ENCODE data around the gene EN2.
A peak's percentile ranks its signal among the peaks of the same experiment; 100 is the strongest.

Gene EN2

DNA sequence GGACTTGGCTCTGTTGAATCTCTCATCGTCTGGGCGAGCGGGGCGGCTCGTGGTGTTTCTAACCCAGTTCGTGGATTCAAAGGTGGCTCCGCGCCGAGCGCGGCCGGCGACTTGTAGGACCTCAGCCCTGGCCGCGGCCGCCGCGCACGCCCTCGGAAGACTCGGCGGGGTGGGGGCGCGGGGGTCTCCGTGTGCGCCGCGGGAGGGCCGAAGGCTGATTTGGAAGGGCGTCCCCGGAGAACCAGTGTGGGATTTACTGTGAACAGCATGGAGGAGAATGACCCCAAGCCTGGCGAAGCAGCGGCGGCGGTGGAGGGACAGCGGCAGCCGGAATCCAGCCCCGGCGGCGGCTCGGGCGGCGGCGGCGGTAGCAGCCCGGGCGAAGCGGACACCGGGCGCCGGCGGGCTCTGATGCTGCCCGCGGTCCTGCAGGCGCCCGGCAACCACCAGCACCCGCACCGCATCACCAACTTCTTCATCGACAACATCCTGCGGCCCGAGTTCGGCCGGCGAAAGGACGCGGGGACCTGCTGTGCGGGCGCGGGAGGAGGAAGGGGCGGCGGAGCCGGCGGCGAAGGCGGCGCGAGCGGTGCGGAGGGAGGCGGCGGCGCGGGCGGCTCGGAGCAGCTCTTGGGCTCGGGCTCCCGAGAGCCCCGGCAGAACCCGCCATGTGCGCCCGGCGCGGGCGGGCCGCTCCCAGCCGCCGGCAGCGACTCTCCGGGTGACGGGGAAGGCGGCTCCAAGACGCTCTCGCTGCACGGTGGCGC lies at the start of gene EN2:
Gene EN2 (plus strand): TSS at position 19 of the 767 bp plus-strand sequence. CDS start 249 bp downstream, at position 268.
- in situ Hi-C loops (cut with MboI; ENCODE audit: low sequenced_read_pairs, unreplicated experiment) = no loop called here
- TF ChIP-seq, protein P1, sequence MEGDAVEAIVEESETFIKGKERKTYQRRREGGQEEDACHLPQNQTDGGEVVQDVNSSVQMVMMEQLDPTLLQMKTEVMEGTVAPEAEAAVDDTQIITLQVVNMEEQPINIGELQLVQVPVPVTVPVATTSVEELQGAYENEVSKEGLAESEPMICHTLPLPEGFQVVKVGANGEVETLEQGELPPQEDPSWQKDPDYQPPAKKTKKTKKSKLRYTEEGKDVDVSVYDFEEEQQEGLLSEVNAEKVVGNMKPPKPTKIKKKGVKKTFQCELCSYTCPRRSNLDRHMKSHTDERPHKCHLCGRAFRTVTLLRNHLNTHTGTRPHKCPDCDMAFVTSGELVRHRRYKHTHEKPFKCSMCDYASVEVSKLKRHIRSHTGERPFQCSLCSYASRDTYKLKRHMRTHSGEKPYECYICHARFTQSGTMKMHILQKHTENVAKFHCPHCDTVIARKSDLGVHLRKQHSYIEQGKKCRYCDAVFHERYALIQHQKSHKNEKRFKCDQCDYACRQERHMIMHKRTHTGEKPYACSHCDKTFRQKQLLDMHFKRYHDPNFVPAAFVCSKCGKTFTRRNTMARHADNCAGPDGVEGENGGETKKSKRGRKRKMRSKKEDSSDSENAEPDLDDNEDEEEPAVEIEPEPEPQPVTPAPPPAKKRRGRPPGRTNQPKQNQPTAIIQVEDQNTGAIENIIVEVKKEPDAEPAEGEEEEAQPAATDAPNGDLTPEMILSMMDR (IDR thresholded peaks at IDR 0.05; ENCODE audit: borderline replicate concordance, control extremely low read depth, extremely low read depth, insufficient read depth, missing control alignments) = no peak
- DNase-seq (ENCODE audit: low spot score) = peak; percentile 42

DNA sequence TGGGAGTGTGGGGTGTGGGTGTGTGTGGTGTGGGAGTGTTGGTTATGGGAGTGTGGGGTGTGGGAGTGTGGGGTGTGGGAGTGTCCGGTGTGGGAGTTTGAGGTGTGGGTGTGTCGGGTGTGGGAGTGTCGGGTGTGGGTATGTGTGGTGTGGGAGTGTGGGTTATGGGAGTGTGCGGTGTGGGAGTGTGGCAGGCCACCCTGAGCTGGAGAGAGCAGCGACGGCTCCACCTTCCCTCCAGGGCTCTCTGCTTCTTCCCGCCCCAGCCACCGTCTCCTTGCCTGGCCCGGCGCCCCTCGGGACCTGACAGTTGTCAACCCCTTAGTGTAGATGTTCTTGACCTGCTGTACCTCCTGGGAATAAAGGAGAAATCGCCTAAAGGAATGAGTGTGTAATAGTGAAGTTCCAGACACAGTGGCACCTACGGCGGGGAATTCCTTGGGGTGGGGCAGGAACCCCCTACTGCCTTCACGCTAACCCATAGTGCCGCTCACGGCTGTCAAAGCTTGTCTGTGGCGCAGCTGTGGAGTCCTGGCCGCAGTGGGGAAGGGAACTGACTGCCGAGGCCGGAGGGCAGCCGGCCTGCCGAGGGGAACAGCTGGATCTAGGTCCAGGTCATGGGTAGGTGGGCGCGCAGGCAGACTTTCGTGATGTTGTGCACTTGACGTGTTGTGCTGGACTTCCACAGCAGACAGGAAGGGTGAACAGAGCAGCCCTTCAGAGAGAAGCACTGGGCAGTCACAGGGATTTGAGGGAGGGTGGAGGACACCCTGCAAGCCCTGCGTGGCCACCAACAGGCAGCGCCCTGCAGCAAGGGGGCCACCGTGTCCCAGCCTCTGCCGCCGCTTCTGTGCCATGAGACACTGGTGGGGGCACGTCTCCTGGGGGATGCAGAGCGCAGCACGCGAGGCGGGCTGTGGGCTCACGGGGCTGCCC lies 49.0 kb upstream of the EN2 start:
- TF ChIP-seq, protein P1 (IDR thresholded peaks at IDR 0.05; ENCODE audit: borderline replicate concordance, control extremely low read depth, extremely low read depth, insufficient read depth, missing control alignments) = no peak
- no peak for DNase-seq (ENCODE audit: low spot score)
- in situ Hi-C loops (cut with MboI; ENCODE audit: low sequenced_read_pairs, unreplicated experiment) = no loop called here

GRCh38 chr7:155409980-155410379 lies 47.9 kb upstream of the EN2 start:
- in situ Hi-C loops (cut with MboI; ENCODE audit: low sequenced_read_pairs, unreplicated experiment) = no loop called here
- TF ChIP-seq, protein P1 (IDR thresholded peaks at IDR 0.05; ENCODE audit: borderline replicate concordance, control extremely low read depth, extremely low read depth, insufficient read depth, missing control alignments) = no peak
- no peak for DNase-seq (ENCODE audit: low spot score)

DNA sequence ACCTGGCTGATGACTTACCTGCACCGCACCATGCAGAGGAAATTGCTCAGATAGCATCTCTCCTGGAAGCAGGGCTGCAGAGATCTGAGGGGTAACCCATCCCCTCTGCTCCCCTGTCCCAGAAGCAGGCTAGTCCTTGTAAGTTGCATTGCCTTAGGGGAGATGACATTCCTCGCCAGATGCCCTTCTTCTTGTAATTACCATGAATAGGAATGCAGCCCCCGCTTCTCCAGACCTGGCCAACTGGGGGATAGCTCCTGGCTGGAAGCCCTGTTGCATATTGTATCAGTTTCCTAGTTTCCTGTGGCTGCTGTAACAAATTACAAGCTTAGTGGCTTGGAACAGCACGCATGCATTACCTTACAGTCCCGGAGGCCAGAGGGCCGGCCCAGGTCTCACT lies 47.5 kb upstream of the EN2 start:
- in situ Hi-C loops (cut with MboI; ENCODE audit: low sequenced_read_pairs, unreplicated experiment) = no loop called here
- DNase-seq (ENCODE audit: low spot score) = no peak

DNA sequence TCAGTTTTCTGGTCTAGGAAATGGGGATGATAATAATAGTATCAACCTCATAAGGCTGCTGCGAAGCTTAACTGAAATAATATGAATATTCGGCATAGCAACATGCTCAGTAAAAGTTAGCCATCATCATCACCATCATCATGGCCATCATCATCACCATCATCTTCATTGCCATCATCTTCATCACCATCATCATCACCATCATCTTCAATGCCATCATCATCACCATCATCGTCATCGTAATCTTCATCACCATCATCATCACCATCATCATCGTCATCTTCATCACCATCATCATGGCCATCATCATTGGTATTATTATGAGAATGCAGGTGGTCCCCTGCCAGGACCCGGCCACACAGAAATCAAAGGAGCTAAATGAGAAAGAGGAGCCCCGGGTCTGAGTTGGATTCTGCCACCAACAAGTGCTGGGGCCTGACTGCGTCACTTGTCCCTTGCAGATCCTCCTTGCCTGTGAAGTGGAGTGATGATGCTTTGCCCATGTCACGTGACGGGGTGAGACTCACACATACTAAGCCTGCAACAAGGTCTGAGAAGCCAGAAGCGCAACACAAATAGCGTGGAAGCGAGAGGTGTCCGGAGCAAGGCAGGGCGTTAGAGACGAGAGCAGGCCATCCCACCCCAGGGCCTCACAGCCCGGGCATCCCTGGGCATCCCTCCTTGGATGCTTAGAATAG lies 46.1 kb upstream of the EN2 start:
- TF ChIP-seq, protein P1 (IDR thresholded peaks at IDR 0.05; ENCODE audit: borderline replicate concordance, control extremely low read depth, extremely low read depth, insufficient read depth, missing control alignments) = no peak
- in situ Hi-C loops (cut with MboI; ENCODE audit: low sequenced_read_pairs, unreplicated experiment) = no loop called here
- DNase-seq (ENCODE audit: low spot score) = no peak

More for the DNA sequence above, 47.5 kb upstream of the EN2 start:
- TF ChIP-seq, protein P1 (IDR thresholded peaks at IDR 0.05; ENCODE audit: borderline replicate concordance, control extremely low read depth, extremely low read depth, insufficient read depth, missing control alignments) = no peak

All from GM13976 (cell line).